KMS-11 (cell line): ENCODE results near the gene NEK1.

Experiments used
- H2AFZ ChIP-seq: fragments of 200-600 bp; sonication (generic); 2 replicates; pipeline ENCODE4 v1.6.1; 2016; ENCODE audit warnings: antibody characterized with exemption, mixed run types, low read depth
- H3K27ac ChIP-seq: fragments of 200-600 bp; sonication (generic); 2 replicates; pipeline ENCODE4 v1.6.1; 2016; ENCODE audit warnings: mild to moderate bottlenecking, mixed run types
- H3K27me3 ChIP-seq: fragments of 200-600 bp; sonication (generic); 2 replicates; pipeline ENCODE4 v1.6.1; 2017; ENCODE audit warnings: mild to moderate bottlenecking, low read depth, mixed run types, moderate library complexity; ENCODE audit not compliant: insufficient read depth
- H3K36me3 ChIP-seq: fragments of 200-600 bp; sonication (generic); 2 replicates; pipeline ENCODE4 v1.6.1; 2017; ENCODE audit warnings: mild to moderate bottlenecking, mixed run types; ENCODE audit not compliant: insufficient read depth
- H3K4me1 ChIP-seq: fragments of 200-600 bp; sonication (generic); 2 replicates; pipeline ENCODE4 v1.6.1; 2016; ENCODE audit warnings: mild to moderate bottlenecking, low read depth, mixed run types; ENCODE audit not compliant: poor library complexity, severe bottlenecking
- H3K4me2 ChIP-seq: fragments of 200-600 bp; sonication (generic); 2 replicates; pipeline ENCODE4 v1.7.0; 2016; ENCODE audit warnings: mild to moderate bottlenecking, mixed run types
- H3K4me3 ChIP-seq: fragments of 200-600 bp; sonication (generic); IDR thresholded peaks from 2 replicates; pipeline ENCODE4 v1.6.1; 2017; ENCODE audit warnings: low read depth, low read length, mixed read lengths; ENCODE audit not compliant: insufficient read depth
- H3K79me2 ChIP-seq: fragments of 200-600 bp; sonication (generic); 2 replicates; pipeline ENCODE4 v1.6.1; 2016; ENCODE audit warnings: low read depth, mixed run types; ENCODE audit not compliant: insufficient read depth
- H3K9ac ChIP-seq: fragments of 200-600 bp; sonication (generic); 2 replicates; pipeline ENCODE4 v1.6.1; 2016; ENCODE audit warnings: mild to moderate bottlenecking, mixed run types
- H4K20me1 ChIP-seq: fragments of 200-600 bp; sonication (generic); 2 replicates; pipeline ENCODE4 v1.6.1; 2016; ENCODE audit warnings: mild to moderate bottlenecking, mixed run types; ENCODE audit not compliant: insufficient read depth
- TF ChIP-seq, protein P1 (sequence below): fragments of 200-600 bp; sonication (generic); conservative IDR thresholded peaks from 2 replicates; pipeline ENCODE4 v1.6.1; 2017; ENCODE audit warnings: low read depth, mild to moderate bottlenecking, antibody characterized with exemption, low read length, moderate library complexity, mixed read lengths

The NEK1 gene

DNA sequence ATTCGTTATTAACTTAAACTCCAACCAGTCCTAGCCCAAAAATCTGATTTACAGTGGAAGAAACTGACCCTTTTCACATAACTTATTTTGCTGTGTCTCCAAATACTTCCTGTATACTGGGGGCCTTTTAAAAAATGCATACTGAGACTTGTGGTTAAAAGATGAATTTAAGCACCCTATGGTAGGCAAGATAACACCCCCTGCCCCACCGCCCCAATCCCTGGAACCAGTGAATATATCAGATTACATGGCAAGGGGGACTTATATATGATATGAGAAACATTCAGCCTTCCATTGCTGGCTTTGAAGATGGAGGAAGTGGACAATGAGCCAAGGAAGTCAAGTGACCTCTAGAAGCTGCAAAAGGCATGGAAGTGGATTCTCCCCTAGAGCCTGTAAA, 4.9 kb upstream of the NEK1 start:
- Histone ChIP-seq H3K27ac (no peak overlapping the region), H3K4me2 (no peak overlapping the region), H3K9ac (no peak overlapping the region)

DNA sequence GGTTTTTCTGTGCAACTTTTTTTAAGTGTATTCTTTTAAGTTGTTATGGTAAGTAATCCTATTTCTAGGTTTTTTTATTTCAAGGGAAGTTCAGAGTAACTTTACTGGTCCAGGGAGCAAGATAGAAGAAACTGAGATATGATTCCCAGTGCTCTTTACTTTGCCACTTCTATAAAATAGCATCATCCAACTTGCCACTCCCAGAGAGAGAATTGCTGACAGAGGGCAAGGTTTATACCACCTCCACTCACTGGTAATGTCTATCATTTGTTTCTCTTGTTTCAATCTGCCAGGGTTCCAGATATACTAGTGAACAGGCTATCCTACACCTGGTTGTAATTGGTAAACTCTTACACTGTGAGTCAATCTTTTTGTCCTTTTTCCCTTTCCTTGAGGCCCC, 4.5 kb upstream of the NEK1 start:
- TF ChIP-seq, protein P1, sequence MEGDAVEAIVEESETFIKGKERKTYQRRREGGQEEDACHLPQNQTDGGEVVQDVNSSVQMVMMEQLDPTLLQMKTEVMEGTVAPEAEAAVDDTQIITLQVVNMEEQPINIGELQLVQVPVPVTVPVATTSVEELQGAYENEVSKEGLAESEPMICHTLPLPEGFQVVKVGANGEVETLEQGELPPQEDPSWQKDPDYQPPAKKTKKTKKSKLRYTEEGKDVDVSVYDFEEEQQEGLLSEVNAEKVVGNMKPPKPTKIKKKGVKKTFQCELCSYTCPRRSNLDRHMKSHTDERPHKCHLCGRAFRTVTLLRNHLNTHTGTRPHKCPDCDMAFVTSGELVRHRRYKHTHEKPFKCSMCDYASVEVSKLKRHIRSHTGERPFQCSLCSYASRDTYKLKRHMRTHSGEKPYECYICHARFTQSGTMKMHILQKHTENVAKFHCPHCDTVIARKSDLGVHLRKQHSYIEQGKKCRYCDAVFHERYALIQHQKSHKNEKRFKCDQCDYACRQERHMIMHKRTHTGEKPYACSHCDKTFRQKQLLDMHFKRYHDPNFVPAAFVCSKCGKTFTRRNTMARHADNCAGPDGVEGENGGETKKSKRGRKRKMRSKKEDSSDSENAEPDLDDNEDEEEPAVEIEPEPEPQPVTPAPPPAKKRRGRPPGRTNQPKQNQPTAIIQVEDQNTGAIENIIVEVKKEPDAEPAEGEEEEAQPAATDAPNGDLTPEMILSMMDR, result no peak
- H3K79me2 ChIP-seq, result peaks cover 13% of the 10 kb centered on the region; the same call in 1 of the 2 replicates
- peaks cover 17% of the 10 kb centered on the region for H3K4me1 ChIP-seq
- H3K4me2 ChIP-seq, result no peak overlapping the region
- H3K27me3 ChIP-seq, result no peaks in the 10 kb centered on the region
- H3K9ac ChIP-seq, result no peak overlapping the region
- H4K20me1 ChIP-seq, result no peaks in the 10 kb centered on the region
- H2AFZ ChIP-seq, result no peak overlapping the region
- no peaks in the 10 kb centered on the region for H3K36me3 ChIP-seq
- no peak overlapping the region for H3K27ac ChIP-seq
- H3K4me3 ChIP-seq, result no peak overlapping the region

More for the DNA sequence above, 4.9 kb upstream of the NEK1 start:
- Histone ChIP-seq H3K27me3 (no peaks in the 10 kb centered on the region), H3K4me3 (no peak overlapping the region), H2AFZ (no peak overlapping the region), H3K4me1 (peaks cover 18% of the 10 kb centered on the region), H4K20me1 (no peaks in the 10 kb centered on the region), H3K36me3 (no peaks in the 10 kb centered on the region), H3K79me2 (peaks cover 17% of the 10 kb centered on the region)
- TF ChIP-seq, protein P1, result no peak

DNA sequence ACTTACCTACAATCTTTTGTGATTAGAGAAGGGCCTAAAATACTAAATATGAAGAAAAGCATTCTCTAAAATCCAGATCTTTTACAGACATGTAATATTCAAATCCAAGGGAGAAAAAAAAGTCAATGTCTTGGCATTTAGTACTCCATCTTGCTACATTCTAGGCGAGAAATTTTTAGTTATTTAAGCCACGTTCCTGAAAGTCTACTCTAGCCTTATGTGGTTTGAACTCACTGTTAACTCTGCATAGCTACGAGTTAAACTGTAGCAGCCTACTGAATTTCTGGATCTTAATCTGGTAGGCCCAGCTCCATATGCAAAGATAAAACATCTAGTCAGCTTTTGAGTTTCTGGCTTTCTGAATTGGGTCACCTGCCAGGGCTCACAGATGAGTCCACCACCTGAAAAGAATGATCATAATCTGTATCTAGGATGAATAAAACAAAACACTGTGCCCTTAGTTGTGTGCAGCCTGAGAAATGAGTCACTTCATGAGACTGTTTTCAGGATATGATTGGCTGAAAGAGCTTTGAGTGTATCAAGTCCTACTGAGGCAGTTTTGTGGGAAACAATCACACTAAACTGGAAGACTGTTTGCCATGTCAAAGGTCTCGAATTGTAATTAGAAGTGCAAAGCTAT, 3.2 kb upstream of the NEK1 start:
- peaks cover 12% of the 10 kb centered on the region for H3K79me2 ChIP-seq
- TF ChIP-seq, protein P1, result no peak
- H3K4me3 ChIP-seq, result no peak overlapping the region
- no peak overlapping the region for H3K9ac ChIP-seq
- H3K4me1 ChIP-seq, result peaks cover 26% of the 10 kb centered on the region
- H3K36me3 ChIP-seq, result no peaks in the 10 kb centered on the region
- H4K20me1 ChIP-seq, result no peaks in the 10 kb centered on the region
- H3K27me3 ChIP-seq, result no peaks in the 10 kb centered on the region
- H3K4me2 ChIP-seq, result no peak overlapping the region
- no peak overlapping the region for H2AFZ ChIP-seq
- no peak overlapping the region for H3K27ac ChIP-seq

DNA sequence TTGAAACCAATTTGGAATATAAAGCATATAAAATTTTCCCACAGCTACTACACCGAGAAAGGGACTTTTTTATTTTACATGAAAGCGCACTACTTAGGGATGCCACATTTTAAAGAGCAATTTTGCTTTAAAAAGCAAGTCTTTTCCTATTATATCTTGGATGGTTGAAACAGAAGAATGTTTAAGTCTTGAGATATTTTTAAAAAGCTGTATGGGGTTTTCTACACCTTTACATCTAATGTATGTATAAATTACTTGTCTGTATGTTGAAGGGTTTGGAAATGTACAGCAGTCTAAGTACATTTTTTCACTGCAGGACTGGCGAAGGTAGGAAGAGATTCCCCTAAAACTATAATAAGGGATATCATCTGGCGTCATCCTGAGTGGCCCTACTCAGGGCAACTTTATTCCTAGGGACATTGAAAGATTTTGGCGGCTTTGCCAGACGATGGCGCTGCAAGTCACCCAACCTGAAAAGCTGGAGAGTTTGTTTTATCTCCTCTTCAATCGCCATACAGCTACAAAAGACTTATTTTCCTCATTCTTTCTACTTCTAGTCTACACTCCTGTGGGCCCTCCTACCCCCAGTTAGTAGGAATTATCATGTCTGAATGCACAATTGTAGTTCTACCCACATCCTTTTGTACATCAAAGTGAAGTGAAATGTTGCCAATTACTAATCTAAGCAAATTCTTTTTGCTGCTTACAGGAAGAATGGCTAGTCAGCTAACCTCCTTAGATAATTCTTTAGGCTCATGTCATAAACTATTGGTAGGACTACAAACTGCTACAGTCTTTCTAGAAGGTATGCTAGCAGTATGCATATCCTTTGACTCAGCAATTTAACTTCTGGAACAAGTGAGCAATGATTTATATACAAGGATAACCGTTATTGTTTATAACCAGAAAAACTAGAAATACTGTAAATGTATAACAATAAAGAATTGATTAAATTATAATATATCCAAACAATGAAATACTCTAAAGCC, 782 bp upstream of the NEK1 start:
- Histone ChIP-seq H3K4me1 (peaks cover 32% of the 10 kb centered on the region), H3K27ac (peak overlapping the region; percentile 97; the same call in 1 of the 2 replicates), H4K20me1 (no peaks in the 10 kb centered on the region), H3K79me2 (peaks cover 30% of the 10 kb centered on the region), H3K36me3 (no peaks in the 10 kb centered on the region), H3K27me3 (no peaks in the 10 kb centered on the region), H3K4me3 (peak overlapping the region; percentile 59), H3K4me2 (peak overlapping the region; percentile 66), H3K9ac (peak overlapping the region; percentile 13; the same call in 1 of the 2 replicates), H2AFZ (peak overlapping the region; percentile 62)
- TF ChIP-seq, protein P1, result peak; percentile 87
